Lung (tissue), 12 donors: ENCODE results near the gene PIM3. TPM values are rescaled to one million over a fixed set of nuclear protein-coding genes. Genes with fewer than 3 reads are reported as not detected.

Source experiments
- ATAC-seq: fragments of 200-7000 bp; cut with Tn5 transposase; one replicate; pipeline ENCODE4 v1.9.1; 2020; ENCODE audit warnings: moderate number of reproducible peaks; ENCODE audit not compliant: insufficient read depth, low FRiP score
- DNase-seq, 3 donors: peaks; one replicate each; pipeline ENCODE4 v3.0.0-alpha.2; 2013 to 2017
- H3K27ac ChIP-seq, 2 donors: one replicate each; pipeline ENCODE4 v1.5.1; 2013; ENCODE audit warnings: mild to moderate bottlenecking in 2 of 2, moderate library complexity in 2 of 2, control low read depth in 1 of 2, inconsistent platforms in 1 of 2, low read depth in 1 of 2, low read length in 1 of 2
- H3K27me3 ChIP-seq, 3 donors: one replicate each; pipeline ENCODE4 v1.5.1; 2013; ENCODE audit warnings: low read length in 2 of 3; ENCODE audit not compliant: control insufficient read depth in 3 of 3, insufficient read depth in 3 of 3
- H3K36me3 ChIP-seq, 4 donors: one replicate each; pipeline ENCODE4 v1.5.1; 2013; ENCODE audit warnings: low read length in 4 of 4, mild to moderate bottlenecking in 1 of 4, moderate library complexity in 1 of 4; ENCODE audit not compliant: control insufficient read depth in 4 of 4, insufficient read depth in 4 of 4
- H3K4me1 ChIP-seq, 5 donors: one replicate each; pipeline ENCODE4 v1.5.1; 2013; ENCODE audit warnings: low read length in 5 of 5, mild to moderate bottlenecking in 2 of 5, moderate library complexity in 1 of 5; ENCODE audit not compliant: control insufficient read depth in 5 of 5, insufficient read depth in 5 of 5
- H3K4me3 ChIP-seq: one replicate; pipeline ENCODE4 v1.5.1; 2013; ENCODE audit warnings: mild to moderate bottlenecking, control low read depth, moderate library complexity
- H3K9ac ChIP-seq, 2 donors: one replicate each; pipeline ENCODE4 v1.5.1; 2013; ENCODE audit warnings: low read length in 2 of 2, control low read depth in 1 of 2; ENCODE audit not compliant: insufficient read depth in 1 of 2
- H3K9me3 ChIP-seq, 4 donors: one replicate each; pipeline ENCODE4 v1.5.1; 2013; ENCODE audit warnings: low read length in 3 of 4, mild to moderate bottlenecking in 1 of 4, moderate library complexity in 1 of 4; ENCODE audit not compliant: control insufficient read depth in 4 of 4, insufficient read depth in 3 of 4
- CTCF ChIP-seq: IDR thresholded peaks from 2 replicates; pipeline ENCODE4 v1.5.1; 2012; ENCODE audit warnings: mild to moderate bottlenecking; ENCODE audit errors: control extremely low read depth, extremely low read depth
- WGBS, 2 donors: extraction: QIAGEN DNeasy Blood & Tissue Kit; methylation state at CpG; one replicate each; pipeline ENCODE4 v1.1.7; 2013; 5-methylcytosine and 5-hydroxymethylcytosine counted together
- polyA plus RNA-seq, 2 donors: library from polyadenylated mRNA; stranded (reverse); fragments of 200-250 nt; gene quantifications; one replicate each; pipeline ENCODE4 v1.2.1, GENCODE V29; 2013
- total RNA-seq, 2 donors: library from RNA; depleted of rRNA in 1 of 2; stranded (reverse); fragments of >200 nt in 1 of 2; gene quantifications; one replicate each; pipeline ENCODE4 v1.2.1, GENCODE V29; 2014 to 2021
- donor health status: control.
- donor health status: control.
- donor health status: Bipolar disorder and iron deficiency.
- donor health status: healthy.
- donor health status: DM: yes; HTN: yes; CAD: no.

The PIM3 gene
- total and polyA plus RNA-seq, 4 donors = 99.0 to 238 (median 132) TPM

- H3K36me3 ChIP-seq = peaks cover 0 to 33% (median 14%) of the 10 kb centered on the region in 4 donors
- no peak overlapping the region for H3K4me3 ChIP-seq
- WGBS, 2 donors = 96 to 98% methylated on average over 14 of the region's 14 CpGs
- no peak for TF ChIP-seq CTCF
- no peak overlapping the region for H3K9ac ChIP-seq
- H3K27me3 ChIP-seq = no peaks in the 10 kb centered on the region
- H3K4me1 ChIP-seq = peaks cover 0 to 6% (median 0%) of the 10 kb centered on the region in 5 donors
- H3K9me3 ChIP-seq = no peaks in the 10 kb centered on the region
- DNase-seq (no peak), ATAC-seq (no peak)
- no peak overlapping the region for H3K27ac ChIP-seq
Observed at GRCh38 chr22:49913446-49913845, 47.1 kb upstream of the PIM3 start.

- peaks cover 0 to 11% (median 5%) of the 10 kb centered on the region in 5 donors for H3K4me1 ChIP-seq
- no peaks in the 10 kb centered on the region for H3K27me3 ChIP-seq
- no peaks in the 10 kb centered on the region for H3K9me3 ChIP-seq
- ATAC-seq (no peak), DNase-seq (no peak)
- 93 to 94% methylated on average over 12 of the region's 12 CpGs for WGBS, 2 donors
- H3K27ac ChIP-seq = no peak overlapping the region
- no peak overlapping the region for H3K9ac ChIP-seq
- TF ChIP-seq CTCF = no peak
- H3K36me3 ChIP-seq = peaks cover 0 to 28% (median 14%) of the 10 kb centered on the region in 4 donors
- no peak overlapping the region for H3K4me3 ChIP-seq
Observed at GRCh38 chr22:49914256-49914655, 46.3 kb upstream of the PIM3 start.

- Histone ChIP-seq H3K27me3 (no peaks in the 10 kb centered on the region), H3K27ac (no peak overlapping the region), H3K4me3 (no peak overlapping the region), H3K9ac (no peak overlapping the region), H3K4me1 (peaks cover 0 to 12% (median 9%) of the 10 kb centered on the region in 5 donors), H3K9me3 (no peaks in the 10 kb centered on the region), H3K36me3 (peaks cover 0 to 24% (median 20%) of the 10 kb centered on the region in 4 donors)
- ATAC-seq = no peak
- no peak for TF ChIP-seq CTCF
- WGBS, 2 donors = 95% methylated on average over 12 of the region's 12 CpGs
- DNase-seq = no peak
Observed at GRCh38 chr22:49915610-49916009, 45.0 kb upstream of the PIM3 start.

- ATAC-seq (no peak), DNase-seq (no peak)
- no peaks in the 10 kb centered on the region for H3K9me3 ChIP-seq
- no peaks in the 10 kb centered on the region for H3K27me3 ChIP-seq
- WGBS, 2 donors = 86 to 92% methylated on average over 11 of the region's 11 CpGs
- peaks cover 0 to 12% (median 9%) of the 10 kb centered on the region in 5 donors for H3K4me1 ChIP-seq
- TF ChIP-seq CTCF = no peak
- H3K9ac ChIP-seq = no peak overlapping the region
- H3K36me3 ChIP-seq = peaks cover 0 to 27% (median 21%) of the 10 kb centered on the region in 4 donors
- no peak overlapping the region for H3K4me3 ChIP-seq
- no peak overlapping the region for H3K27ac ChIP-seq
Observed at GRCh38 chr22:49916831-49917230, 43.7 kb upstream of the PIM3 start.
